DOHH2 (cell line): ENCODE results near the gene KCNA5.

ENCODE experiments used
- H3F3A ChIP-seq: fragments of 200-600 bp; sonication (generic), shearing (Covaris generic); 2 replicates; pipeline ENCODE4 v1.6.0; 2016; ENCODE audit warnings: antibody characterized with exemption, mild to moderate bottlenecking; ENCODE audit not compliant: control insufficient read depth, insufficient read depth
- H3K27ac ChIP-seq: fragments of 200-600 bp; sonication (generic); 2 replicates; pipeline ENCODE4 v1.5.1; 2014; ENCODE audit warnings: low read depth, mild to moderate bottlenecking, low read length, moderate library complexity
- H3K27me3 ChIP-seq: fragments of 200-600 bp; sonication (generic); 2 replicates; pipeline ENCODE4 v1.6.1; 2014; ENCODE audit warnings: mild to moderate bottlenecking, low read length, mixed read lengths; ENCODE audit not compliant: control insufficient read depth
- H3K36me3 ChIP-seq: fragments of 200-600 bp; sonication (generic); 2 replicates; pipeline ENCODE4 v1.6.1; 2014; ENCODE audit warnings: mild to moderate bottlenecking, low read length, moderate library complexity, mixed read lengths; ENCODE audit not compliant: control insufficient read depth
- H3K4me1 ChIP-seq: fragments of 200-600 bp; sonication (generic); 2 replicates; pipeline ENCODE4 v1.6.1; 2014; ENCODE audit warnings: mild to moderate bottlenecking, low read length, mixed read lengths; ENCODE audit not compliant: control insufficient read depth
- H3K4me2 ChIP-seq: fragments of 200-600 bp; sonication (generic); 2 replicates; pipeline ENCODE4 v1.6.0; 2014; ENCODE audit warnings: mild to moderate bottlenecking, low read length, moderate library complexity
- H3K4me3 ChIP-seq: fragments of 200-600 bp; sonication (generic); 2 replicates; pipeline ENCODE4 v1.5.1; 2014; ENCODE audit warnings: mild to moderate bottlenecking, low read length, mixed read lengths
- H3K79me2 ChIP-seq: fragments of 200-600 bp; sonication (generic); 2 replicates; pipeline ENCODE4 v1.6.1; 2014; ENCODE audit warnings: mild to moderate bottlenecking, low read length, mixed read lengths; ENCODE audit not compliant: control insufficient read depth
- H3K9me2 ChIP-seq: fragments of 200-600 bp; sonication (generic); replicated peaks from 2 replicates; pipeline ENCODE4 v1.6.1; 2014; ENCODE audit warnings: mild to moderate bottlenecking, low read length, mixed read lengths; ENCODE audit not compliant: control insufficient read depth
- H3K9me3 ChIP-seq: fragments of 200-600 bp; sonication (generic); 2 replicates; pipeline ENCODE4 v1.6.1; 2014; ENCODE audit warnings: antibody characterized with exemption, low read length, mixed read lengths; ENCODE audit not compliant: control insufficient read depth, insufficient read depth
- H4K20me1 ChIP-seq: fragments of 200-600 bp; sonication (generic); 2 replicates; pipeline ENCODE4 v1.6.0; 2014; ENCODE audit warnings: low read depth, mild to moderate bottlenecking, antibody characterized with exemption, low read length, moderate library complexity; ENCODE audit not compliant: control insufficient read depth, insufficient read depth
- CTCF ChIP-seq: fragments of 200-600 bp; sonication (generic); IDR thresholded peaks from one replicate; pipeline ENCODE4 v1.5.1; 2014; ENCODE audit warnings: antibody characterized with exemption, mild to moderate bottlenecking, low read depth, low read length; ENCODE audit not compliant: poor library complexity, severe bottlenecking
- EZH2phosphoT487 ChIP-seq: fragments of 200-600 bp; sonication (generic); IDR thresholded peaks from 2 replicates; pipeline ENCODE4 v1.6.1; 2017; ENCODE audit warnings: borderline replicate concordance, mild to moderate bottlenecking, antibody characterized with exemption, low read length, moderate library complexity, mixed read lengths

The KCNA5 gene

GRCh38 chr12:5030066-5030465 is 13.6 kb upstream of the KCNA5 start:
- TF ChIP-seq EZH2phosphoT487, result no peak
- no peak for TF ChIP-seq CTCF
- Histone ChIP-seq H3K27me3 (peaks cover 2% of the 10 kb centered on the region; the same call in 1 of the 2 replicates), H3K27ac (no peak overlapping the region), H3K4me1 (no peaks in the 10 kb centered on the region), H3K9me2 (no peaks in the 10 kb centered on the region), H3K79me2 (no peaks in the 10 kb centered on the region), H3K36me3 (no peaks in the 10 kb centered on the region), H4K20me1 (no peaks in the 10 kb centered on the region), H3F3A (no peaks in the 10 kb centered on the region), H3K9me3 (no peaks in the 10 kb centered on the region), H3K4me2 (no peak overlapping the region), H3K4me3 (no peak overlapping the region)

GRCh38 chr12:5031242-5031641 is 12.4 kb upstream of the KCNA5 start:
- TF ChIP-seq EZH2phosphoT487 (no peak), CTCF (no peak)
- H3K79me2 ChIP-seq, result no peaks in the 10 kb centered on the region
- H4K20me1 ChIP-seq, result no peaks in the 10 kb centered on the region
- no peaks in the 10 kb centered on the region for H3K9me2 ChIP-seq
- H3K4me2 ChIP-seq, result no peak overlapping the region
- no peak overlapping the region for H3K4me3 ChIP-seq
- no peaks in the 10 kb centered on the region for H3K4me1 ChIP-seq
- no peaks in the 10 kb centered on the region for H3F3A ChIP-seq
- no peaks in the 10 kb centered on the region for H3K36me3 ChIP-seq
- peaks cover 2% of the 10 kb centered on the region; the same call in 1 of the 2 replicates for H3K27me3 ChIP-seq
- H3K27ac ChIP-seq, result no peak overlapping the region
- no peaks in the 10 kb centered on the region for H3K9me3 ChIP-seq

GRCh38 chr12:5031958-5032357 is 11.7 kb upstream of the KCNA5 start:
- Histone ChIP-seq H3K79me2 (no peaks in the 10 kb centered on the region), H3K9me3 (no peaks in the 10 kb centered on the region), H3K27me3 (no peaks in the 10 kb centered on the region), H3K36me3 (no peaks in the 10 kb centered on the region), H3K9me2 (no peaks in the 10 kb centered on the region), H3K4me3 (no peak overlapping the region), H3K27ac (no peak overlapping the region), H3F3A (no peaks in the 10 kb centered on the region), H3K4me2 (no peak overlapping the region), H3K4me1 (no peaks in the 10 kb centered on the region), H4K20me1 (no peaks in the 10 kb centered on the region)
- TF ChIP-seq EZH2phosphoT487 (no peak), CTCF (no peak)

- Histone ChIP-seq H3F3A (no peaks in the 10 kb centered on the region), H4K20me1 (no peaks in the 10 kb centered on the region), H3K9me3 (no peaks in the 10 kb centered on the region), H3K36me3 (no peaks in the 10 kb centered on the region), H3K27me3 (no peaks in the 10 kb centered on the region), H3K4me3 (no peak overlapping the region), H3K4me2 (no peak overlapping the region), H3K9me2 (no peaks in the 10 kb centered on the region), H3K79me2 (no peaks in the 10 kb centered on the region), H3K4me1 (no peaks in the 10 kb centered on the region), H3K27ac (no peak overlapping the region)
- TF ChIP-seq CTCF, result no peak
- TF ChIP-seq EZH2phosphoT487, result no peak
Observed at GRCh38 chr12:5032821-5033220, 10.9 kb upstream of the KCNA5 start.
